GM12878 (cell line): ENCODE measurements around the gene SIAH2. TPM values are rescaled to one million over a fixed set of nuclear protein-coding genes. Genes with fewer than 3 reads are reported as not detected.

Experiments
- ASH2L ChIP-seq: fragments of 300-600, 200-600 bp; sonication (generic); IDR thresholded peaks from 2 replicates; pipeline ENCODE4 v1.6.1; 2017; ENCODE audit warnings: low read depth, mild to moderate bottlenecking, borderline replicate concordance
- BCL11A ChIP-seq: IDR thresholded peaks from 2 replicates; pipeline ENCODE4 v1.6.1; 2011; ENCODE audit warnings: low read depth, low read length
- BHLHE40 ChIP-seq, 2 experiments: fragments of 450-650 bp in 1 of 2; IDR thresholded peaks; 2 replicates each; pipeline ENCODE4 v1.6.1; 2011 to 2017; ENCODE audit warnings: low read depth in 2 of 2, borderline replicate concordance in 1 of 2, improper control_type of control experiment in 1 of 2, low read length in 1 of 2, mild to moderate bottlenecking in 1 of 2
- CEBPB ChIP-seq, 2 experiments: fragments of 150-350 bp in 1 of 2; IDR thresholded peaks; 2 replicates each; pipeline ENCODE4 v1.6.1; 2012 to 2014; ENCODE audit warnings: low read depth in 2 of 2, low read length in 2 of 2, borderline replicate concordance in 1 of 2, inconsistent platforms in 1 of 2
- EED ChIP-seq: sonication (generic); IDR thresholded peaks from 2 replicates; pipeline ENCODE4 v1.6.1; 2016; ENCODE audit warnings: antibody characterized with exemption, low read depth
- EP300 ChIP-seq, 2 experiments: fragments of 150-350 bp in 1 of 2; IDR thresholded peaks; 2 replicates each; pipeline ENCODE4 v1.6.1; 2011 to 2012; ENCODE audit warnings: low read depth in 2 of 2, low read length in 2 of 2, borderline replicate concordance in 1 of 2, improper control_type of control experiment in 1 of 2, inconsistent platforms in 1 of 2; ENCODE audit not compliant: control insufficient read depth in 1 of 2
- FOXM1 ChIP-seq: IDR thresholded peaks from 2 replicates; pipeline ENCODE4 v1.6.1; 2012; ENCODE audit warnings: low read depth, mild to moderate bottlenecking, inconsistent platforms, low read length, moderate library complexity
- GATAD2B ChIP-seq: fragments of 450-650 bp; conservative IDR thresholded peaks from 2 replicates; pipeline ENCODE4 v1.6.1; 2017; ENCODE audit warnings: low read depth, mild to moderate bottlenecking, moderate library complexity
- HDAC6 ChIP-seq: fragments of 200-600 bp; sonication (generic); IDR thresholded peaks from one replicate; pipeline ENCODE4 v1.8.0; 2017; ENCODE audit warnings: antibody characterized with exemption; ENCODE audit not compliant: unreplicated experiment
- IKZF1 ChIP-seq: fragments of 450-650 bp; conservative IDR thresholded peaks from 2 replicates; pipeline ENCODE4 v1.6.1; 2017; ENCODE audit warnings: antibody characterized with exemption, mild to moderate bottlenecking
- IRF4 ChIP-seq: IDR thresholded peaks from 2 replicates; pipeline ENCODE4 v1.6.1; 2011; ENCODE audit warnings: low read depth, low read length
- KLF5 ChIP-seq: fragments of 450-650 bp; IDR thresholded peaks from 2 replicates; pipeline ENCODE4 v1.6.1; 2014; ENCODE audit warnings: mild to moderate bottlenecking; ENCODE audit not compliant: partially characterized antibody
- MXI1 ChIP-seq: fragments of 150-350 bp; IDR thresholded peaks from 2 replicates; pipeline ENCODE4 v1.6.1; 2011; ENCODE audit warnings: low read depth, mild to moderate bottlenecking, inconsistent platforms, low read length, improper control_type of control experiment
- NFIC ChIP-seq: IDR thresholded peaks from 2 replicates; pipeline ENCODE4 v1.6.1; 2012; ENCODE audit warnings: low read depth, mild to moderate bottlenecking, inconsistent platforms, low read length, moderate library complexity
- NFYB ChIP-seq: IDR thresholded peaks from 2 replicates; pipeline ENCODE4 v1.6.1; 2011; ENCODE audit warnings: low read depth, mild to moderate bottlenecking, low read length, improper control_type of control experiment, moderate library complexity; ENCODE audit not compliant: insufficient read depth
- PAX8 ChIP-seq: fragments of 450-650 bp; IDR thresholded peaks from 2 replicates; pipeline ENCODE4 v1.6.1; 2017; ENCODE audit warnings: mild to moderate bottlenecking, moderate library complexity
- POU2F2 ChIP-seq: IDR thresholded peaks from 3 replicates; pipeline ENCODE4 v1.6.1; 2011; ENCODE audit warnings: low read depth, mild to moderate bottlenecking, low read length, borderline replicate concordance
- RAD51 ChIP-seq: fragments of 450-650 bp; IDR thresholded peaks from 2 replicates; pipeline ENCODE4 v1.6.1; 2016; ENCODE audit warnings: moderate library complexity, mild to moderate bottlenecking, inconsistent platforms
- RELA ChIP-seq: fragments of 450-650 bp; IDR thresholded peaks from 2 replicates; pipeline ENCODE4 v1.8.0; 2014; ENCODE audit warnings: borderline replicate concordance; ENCODE audit not compliant: partially characterized antibody
- SKIL ChIP-seq: fragments of 450-650 bp; IDR thresholded peaks from 2 replicates; pipeline ENCODE4 v1.6.1; 2017; ENCODE audit warnings: mild to moderate bottlenecking, low read depth, inconsistent platforms; ENCODE audit not compliant: poor library complexity, severe bottlenecking
- SMARCA5 ChIP-seq: fragments of 450-650 bp; IDR thresholded peaks from 2 replicates; pipeline ENCODE4 v1.6.1; 2017; ENCODE audit warnings: mild to moderate bottlenecking
- SP1 ChIP-seq: IDR thresholded peaks from one replicate; pipeline ENCODE4 v1.6.1; 2011; ENCODE audit warnings: low read depth, low read length
- SPI1 ChIP-seq: IDR thresholded peaks from 2 replicates; pipeline ENCODE4 v1.6.1; 2011; ENCODE audit warnings: low read depth, mild to moderate bottlenecking, low read length, moderate library complexity, borderline replicate concordance; ENCODE audit not compliant: insufficient read depth
- SUZ12 ChIP-seq: fragments of 200-600 bp; sonication (generic); IDR thresholded peaks from one replicate; pipeline ENCODE4 v1.6.1; 2018; ENCODE audit warnings: antibody characterized with exemption, mild to moderate bottlenecking; ENCODE audit not compliant: unreplicated experiment
- TBL1XR1 ChIP-seq: IDR thresholded peaks from 2 replicates; pipeline ENCODE4 v1.6.1; 2012; ENCODE audit warnings: low read depth, low read length, improper control_type of control experiment
- TCF3 ChIP-seq: IDR thresholded peaks from 2 replicates; pipeline ENCODE4 v1.6.1; 2012; ENCODE audit warnings: low read depth, mild to moderate bottlenecking, low read length, borderline replicate concordance; ENCODE audit not compliant: insufficient read depth
- YBX1 ChIP-seq: fragments of 450-650 bp; IDR thresholded peaks from 2 replicates; pipeline ENCODE4 v1.6.1; 2016; ENCODE audit warnings: antibody characterized with exemption
- ZNF207 ChIP-seq: fragments of 450-650 bp; IDR thresholded peaks from 2 replicates; pipeline ENCODE4 v1.6.1; 2014; ENCODE audit warnings: antibody characterized with exemption, mild to moderate bottlenecking, borderline replicate concordance
- ZNF217 ChIP-seq: fragments of 450-650 bp; IDR thresholded peaks from 2 replicates; pipeline ENCODE4 v1.6.1; 2017; ENCODE audit warnings: antibody characterized with exemption, mild to moderate bottlenecking
- ZNF622 ChIP-seq: fragments of 450-650 bp; IDR thresholded peaks from 2 replicates; pipeline ENCODE4 v1.6.1; 2017; ENCODE audit warnings: mild to moderate bottlenecking, inconsistent platforms
- polyA plus RNA-seq, 11 experiments: library from polyadenylated mRNA; depleted of rRNA in 4 of 11; unstranded in 6 of 11; stranded (reverse) in 5 of 11; fragments of >200 nt; fragmentation: Nextera tagmentation in 4 of 11; fragmentation: Illumina TruSeq in 1 of 11; extraction: Ambion mirVana in 4 of 11; extraction: Trizol in 1 of 11; gene quantifications; 1 replicate in 1 of 11; 2 replicates in 10 of 11; pipeline versions ENCODE4 v1.2.1 to v1.2.3, GENCODE V29; 2011 to 2016; ENCODE audit warnings: inconsistent platforms in 2 of 11, missing spikeins in 2 of 11, low read depth in 1 of 11
- total RNA-seq, 4 experiments: library from RNA; depleted of rRNA in 3 of 4; stranded (reverse); fragments of >200 nt in 3 of 4; fragmentation: Illumina TruSeq in 1 of 4; extraction: Trizol in 1 of 4; gene quantifications; 2 replicates each; pipeline versions ENCODE4 v1.2.1 to v1.2.3, GENCODE V29; 2013 to 2021

SIAH2 gene
- total and polyA plus RNA-seq, 10 of the 15 experiments (the other 5 are each of a cell fraction or from before 2014, with no cell fraction given), result 3.3 to 51.5 (median 29.7) TPM

GRCh38 chr3:150762662-150763121 lies 277 bp downstream of the SIAH2 start (continued):
- TF ChIP-seq SMARCA5 (0 out of 2 replicates have a peak, but pooled peaks have one; percentile 82), NFYB (no peak), KLF5 (no peak), BHLHE40 (IDR thresholded peaks at IDR 0.05; ENCODE audit: borderline replicate concordance in 1 of 2, low read depth in 2 of 2, low read length in 1 of 2) (no peak), EED (no peak), MXI1 (no peak), SPI1 (no peak), SKIL (no peak), NFIC (no peak), IKZF1 (0 out of 2 replicates have a peak, but pooled peaks have one; percentile 86), ZNF217 (no peak), TCF3 (no peak), RAD51 (no peak), HDAC6 (no peak), TBL1XR1 (no peak), PAX8 (no peak), IRF4 (no peak), FOXM1 (no peak), ZNF622 (no peak), ASH2L (peak; percentile 68; the same call in 1 of the 2 replicates), SP1 (no peak), GATAD2B (no peak), RELA (no peak), EP300 (IDR thresholded peaks at IDR 0.05; ENCODE audit: borderline replicate concordance in 1 of 2, control insufficient read depth in 1 of 2, low read depth in 2 of 2, low read length in 2 of 2) (no peak), BCL11A (no peak), CEBPB (IDR thresholded peaks at IDR 0.05; ENCODE audit: borderline replicate concordance in 1 of 2, low read depth in 2 of 2, low read length in 2 of 2) (no peak), YBX1 (no peak), SUZ12 (no peak), POU2F2 (no peak), ZNF207 (peak; percentile 78)
